DMS 273 (cell line): Measurements from ENCODE around the gene ZXDA.

Source experiments
- DNase-seq: peaks from one replicate; lab custom pipeline; 2025; ENCODE audit not compliant: unreplicated experiment; lab: John Stamatoyannopoulos, UW

The ZXDA gene

GRCh38 chrX:57899064-57899463, 11.2 kb downstream of the ZXDA start:
- DNase-seq = no peak

GRCh38 chrX:57871463-57871862, 38.8 kb downstream of the ZXDA start:
- no peak for DNase-seq
